NCI-H2196 treated with DMSO at 0.1 percent for 48 hours (cell line): Measurements from ENCODE around the gene FBXL16.

Experiments
- DNase-seq: peaks from one replicate; lab custom pipeline; 2025; ENCODE audit not compliant: unreplicated experiment; lab: John Stamatoyannopoulos, UW

FBXL16 gene

GRCh38 chr16:667113-667779, 38.4 kb downstream of the FBXL16 start:
- DNase-seq, result no peak

- DNase-seq, result no peak
Measured at GRCh38 chr16:666572-666971, 39.0 kb downstream of the FBXL16 start.

- DNase-seq, result no peak
Measured at GRCh38 chr16:662597-662996, 43.0 kb downstream of the FBXL16 start.

- DNase-seq, result no peak
Measured at GRCh38 chr16:662095-662494, 43.5 kb downstream of the FBXL16 start.

- DNase-seq, result no peak
Measured at GRCh38 chr16:661184-661821, 44.3 kb downstream of the FBXL16 start.

- peak; percentile 94 for DNase-seq
Measured at GRCh38 chr16:660459-661183, 45.0 kb downstream of the FBXL16 start.

GRCh38 chr16:660132-660458, 45.5 kb downstream of the FBXL16 start:
- no peak for DNase-seq

- DNase-seq, result no peak
Measured at GRCh38 chr16:659618-660017, 46.0 kb downstream of the FBXL16 start.

- DNase-seq, result no peak
Measured at GRCh38 chr16:658679-659571, 46.7 kb downstream of the FBXL16 start.

- DNase-seq, result no peak
Measured at GRCh38 chr16:657487-657886, 48.1 kb downstream of the FBXL16 start.

- no peak for DNase-seq
Measured at GRCh38 chr16:654034-654433, 51.6 kb downstream of the FBXL16 start.

- no peak for DNase-seq
Measured at GRCh38 chr16:652454-653305, 52.9 kb downstream of the FBXL16 start.

- DNase-seq, result no peak
Measured at GRCh38 chr16:651844-652243, 53.8 kb downstream of the FBXL16 start.

GRCh38 chr16:649631-650030, 56.0 kb downstream of the FBXL16 start:
- DNase-seq, result no peak

- DNase-seq, result peak; percentile 80
Measured at GRCh38 chr16:648781-649589, 56.6 kb downstream of the FBXL16 start, which contains the start of gene WDR90. Gene WDR90, plus strand, starts transcription at chr16:649365. Its CDS starts 52 bp downstream, at chr16:649417.

GRCh38 chr16:648071-648780, 57.4 kb downstream of the FBXL16 start:
- peak; percentile 61 for DNase-seq

- DNase-seq, result no peak
Measured at GRCh38 chr16:647173-647902, 58.3 kb downstream of the FBXL16 start.

GRCh38 chr16:646679-647172, 58.9 kb downstream of the FBXL16 start:
- no peak for DNase-seq
